Uterus (tissue), 4 donors: Measurements from ENCODE around the gene CADM4. TPM values are rescaled to one million over a fixed set of nuclear protein-coding genes. Genes with fewer than 3 reads are reported as not detected.

ENCODE experiments used
- DNase-seq, 2 donors: peaks; one replicate each; pipeline ENCODE4 v3.0.0-alpha.2; 2019 to 2020
- H3K27ac ChIP-seq, 2 donors: fragments of 200-600 bp; sonication (generic); 1 replicate in 1 of 2; 2 replicates in 1 of 2; pipeline ENCODE4 v1.5.1; 2016 to 2018
- H3K27me3 ChIP-seq, 2 donors: fragments of 200-600 bp; sonication (generic); one replicate each; pipeline ENCODE4 v1.5.1; 2018 to 2019; ENCODE audit warnings: control low read depth in 1 of 2
- H3K36me3 ChIP-seq, 2 donors: fragments of 200-600 bp; sonication (generic); one replicate each; pipeline ENCODE4 v1.5.1; 2019; ENCODE audit warnings: control low read depth in 1 of 2
- H3K4me1 ChIP-seq, 2 donors: fragments of 200-600 bp; sonication (generic); one replicate each; pipeline ENCODE4 v1.5.1; 2018 to 2019; ENCODE audit warnings: control low read depth in 1 of 2
- H3K4me3 ChIP-seq, 2 donors: fragments of 200-600 bp; sonication (generic); 1 replicate in 1 of 2; 2 replicates in 1 of 2; pipeline ENCODE4 v1.5.1; 2018 to 2019; ENCODE audit warnings: mild to moderate bottlenecking in 1 of 2
- H3K9me3 ChIP-seq, 2 donors: fragments of 200-600 bp; sonication (generic); one replicate each; pipeline ENCODE4 v1.5.1; 2019; ENCODE audit warnings: control low read depth in 1 of 2
- CTCF ChIP-seq, 4 experiments: fragments of 200-600 bp in 2 of 4; fragments of 450-650 bp in 2 of 4; sonication (generic) in 2 of 4; IDR thresholded peaks; one replicate each; pipeline ENCODE4 v1.5.1; 2016 to 2019; ENCODE audit warnings: antibody characterized with exemption in 4 of 4, mild to moderate bottlenecking in 2 of 4, moderate library complexity in 1 of 4
- POLR2A ChIP-seq, 2 donors: fragments of 450-650 bp; IDR thresholded peaks; one replicate each; pipeline ENCODE4 v1.6.1; 2016; ENCODE audit warnings: antibody characterized with exemption in 2 of 2, mild to moderate bottlenecking in 1 of 2, moderate library complexity in 1 of 2
- intact Hi-C: fragments of 100-400 bp; cut with DNase I; formaldehyde crosslinking; loops from one replicate; pipeline ENCODE4 v1.15.1; 2023; ENCODE audit warnings: low total_unique reads
- total RNA-seq, 4 donors: library from RNA; depleted of rRNA in 3 of 4; stranded (reverse); fragments of >200 nt in 3 of 4; gene quantifications; one replicate each; pipeline versions ENCODE4 v1.1.0 to v1.2.4, GENCODE V29; 2014 to 2023
- donor health status: DM: yes; HTN: yes; CAD: no.

The CADM4 gene
- total RNA-seq, 4 donors from 2014 or later = 2.1 to 18.6 (median 10.5) TPM

- no peaks in the 10 kb centered on the region for H3K27me3 ChIP-seq
- TF ChIP-seq CTCF (IDR thresholded peaks at IDR 0.05) = no peak
- TF ChIP-seq POLR2A (IDR thresholded peaks at IDR 0.05) = no peak
- no peak overlapping the region for H3K27ac ChIP-seq
- intact Hi-C loops = loop anchor here (5.0 kb wide), 1 partner anchor 39 kb away; no protein-coding TSS in a partner anchor
- H3K4me1 ChIP-seq = peaks cover 0 to 5% of the 10 kb centered on the region in 2 donors
- DNase-seq = no peak
- no peaks in the 10 kb centered on the region for H3K9me3 ChIP-seq
- H3K4me3 ChIP-seq = no peak overlapping the region
- H3K36me3 ChIP-seq = no peaks in the 10 kb centered on the region
Observed at GRCh38 chr19:43622956-43623355, 16.7 kb downstream of the CADM4 start.

- no peaks in the 10 kb centered on the region for H3K9me3 ChIP-seq
- H3K27me3 ChIP-seq = no peaks in the 10 kb centered on the region
- peaks cover 0 to 5% of the 10 kb centered on the region in 2 donors for H3K4me1 ChIP-seq
- intact Hi-C loops = loop anchor here (5.0 kb wide), 1 partner anchor 40 kb away; no protein-coding TSS in a partner anchor
- no peak overlapping the region for H3K27ac ChIP-seq
- H3K4me3 ChIP-seq = no peak overlapping the region
- no peaks in the 10 kb centered on the region for H3K36me3 ChIP-seq
- TF ChIP-seq POLR2A (IDR thresholded peaks at IDR 0.05) (no peak), CTCF (IDR thresholded peaks at IDR 0.05) (no peak)
- no peak for DNase-seq
Observed at GRCh38 chr19:43622070-43622469, 17.6 kb downstream of the CADM4 start.

- Histone ChIP-seq H3K27me3 (no peaks in the 10 kb centered on the region), H3K27ac (peak overlapping the region; percentile 91 to 94), H3K9me3 (no peaks in the 10 kb centered on the region), H3K4me1 (peaks cover 0 to 5% of the 10 kb centered on the region in 2 donors), H3K4me3 (peak overlapping the region; percentile 87 to 88), H3K36me3 (no peaks in the 10 kb centered on the region)
- TF ChIP-seq POLR2A (IDR thresholded peaks at IDR 0.05) = no peak
- intact Hi-C loops = loop anchor here (5.0 kb wide), 1 partner anchor 42 kb away; no protein-coding TSS in a partner anchor
- no peak for DNase-seq
Observed at GRCh38 chr19:43620061-43621001, 19.3 kb downstream of the CADM4 start.

GRCh38 chr19:43619262-43620060 is 20.2 kb downstream of the CADM4 start, which contains the start of gene ZNF428:
TSS of gene ZNF428 (minus strand) at chr19:43619629. CDS start at chr19:43614304, 5,325 bp downstream.
- Histone ChIP-seq H3K27me3 (no peaks in the 10 kb centered on the region), H3K36me3 (no peaks in the 10 kb centered on the region), H3K9me3 (no peaks in the 10 kb centered on the region), H3K4me3 (peak within 1 kb of the TSS; percentile 87 to 88), H3K27ac (peak within 1 kb of the TSS; percentile 91 to 94), H3K4me1 (peaks cover 0 to 5% of the 10 kb centered on the region in 2 donors)
- peak; percentile 85 to 88 for DNase-seq
- TF ChIP-seq CTCF (IDR thresholded peaks at IDR 0.05) (peak in 2 of 4 experiments; percentile 3 to 23), POLR2A (IDR thresholded peaks at IDR 0.05) (peak; percentile 62 to 89)
- intact Hi-C loops = loop anchor here (5.0 kb wide), 1 partner anchor 43 kb away; no protein-coding TSS in a partner anchor

GRCh38 chr19:43618921-43619261 is 20.8 kb downstream of the CADM4 start:
- Histone ChIP-seq H3K4me3 (peak overlapping the region; percentile 87 to 88), H3K36me3 (no peaks in the 10 kb centered on the region), H3K9me3 (no peaks in the 10 kb centered on the region), H3K4me1 (peaks cover 0 to 5% of the 10 kb centered on the region in 2 donors), H3K27me3 (no peaks in the 10 kb centered on the region), H3K27ac (peak overlapping the region; percentile 91 to 94)
- TF ChIP-seq POLR2A (IDR thresholded peaks at IDR 0.05) = no peak
- TF ChIP-seq CTCF (IDR thresholded peaks at IDR 0.05) = no peak
- intact Hi-C loops = no loop called here
- DNase-seq = peak in 1 of 2 donors; percentile 36
